Right renal pelvis (tissue), 4 donors: ENCODE measurements around the gene LTBR. TPM values are rescaled to one million over a fixed set of nuclear protein-coding genes. Genes with fewer than 3 reads are reported as not detected.

Experiments used
- DNase-seq, 4 donors: peaks; one replicate each; pipeline ENCODE4 v3.0.0-alpha.2; 2013; ENCODE audit warnings: low read depth in 4 of 4, low spot score in 3 of 4, missing footprints in 1 of 4
- polyA plus RNA-seq, 4 donors: library from polyadenylated mRNA; unstranded; fragments of 120-200 nt; gene quantifications; one replicate each; pipeline ENCODE4 v1.2.1, GENCODE V29; 2013; ENCODE audit not compliant: insufficient read length in 4 of 4

LTBR gene
- polyA plus RNA-seq, 4 donors = 60.4 to 64.9 (median 61.6) TPM

DNA sequence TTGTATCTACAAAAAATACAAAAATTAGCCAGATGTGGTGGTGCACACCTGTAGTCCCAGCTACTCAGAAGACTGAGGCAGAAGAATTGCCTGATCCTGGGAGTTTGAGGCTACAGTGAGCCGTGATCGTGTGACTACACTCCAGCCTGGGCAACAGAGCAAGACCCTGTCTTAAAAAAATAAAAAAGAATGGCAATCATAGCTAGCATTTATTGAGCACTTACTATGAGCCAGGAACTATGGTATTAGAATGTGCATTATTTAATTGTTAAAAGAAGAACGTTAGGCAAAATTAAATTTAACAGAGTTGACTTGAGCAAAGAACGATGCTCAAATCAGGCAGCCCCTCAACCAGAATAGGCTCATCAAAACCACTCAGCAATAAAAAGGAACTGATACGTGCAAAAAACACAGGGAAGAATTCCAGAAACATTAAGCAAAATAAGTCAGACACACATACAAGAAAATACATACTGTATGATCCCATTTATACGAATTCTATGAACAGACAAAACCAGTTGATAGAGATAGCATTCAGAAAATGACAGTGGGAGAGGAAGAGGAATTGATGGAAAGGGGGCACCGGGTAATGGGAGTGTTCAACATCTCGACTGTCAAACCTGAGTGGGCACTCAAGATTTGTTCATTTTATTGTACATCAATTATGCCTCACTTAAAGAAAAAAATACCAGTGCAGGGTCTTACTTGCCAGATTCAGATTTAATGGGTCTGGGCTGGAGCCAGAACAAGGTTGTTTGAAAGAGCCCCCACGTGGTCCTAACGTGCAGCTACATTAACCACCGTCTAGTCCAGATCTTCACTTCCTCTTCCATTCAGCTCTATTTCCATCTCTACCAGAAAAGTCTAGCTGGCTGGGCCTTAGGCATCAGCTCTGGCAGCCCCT lies 16.6 kb upstream of the LTBR start:
- no peak for DNase-seq

- DNase-seq = no peak
Observed at GRCh38 chr12:6367969-6368892, 15.7 kb upstream of the LTBR start.

DNA sequence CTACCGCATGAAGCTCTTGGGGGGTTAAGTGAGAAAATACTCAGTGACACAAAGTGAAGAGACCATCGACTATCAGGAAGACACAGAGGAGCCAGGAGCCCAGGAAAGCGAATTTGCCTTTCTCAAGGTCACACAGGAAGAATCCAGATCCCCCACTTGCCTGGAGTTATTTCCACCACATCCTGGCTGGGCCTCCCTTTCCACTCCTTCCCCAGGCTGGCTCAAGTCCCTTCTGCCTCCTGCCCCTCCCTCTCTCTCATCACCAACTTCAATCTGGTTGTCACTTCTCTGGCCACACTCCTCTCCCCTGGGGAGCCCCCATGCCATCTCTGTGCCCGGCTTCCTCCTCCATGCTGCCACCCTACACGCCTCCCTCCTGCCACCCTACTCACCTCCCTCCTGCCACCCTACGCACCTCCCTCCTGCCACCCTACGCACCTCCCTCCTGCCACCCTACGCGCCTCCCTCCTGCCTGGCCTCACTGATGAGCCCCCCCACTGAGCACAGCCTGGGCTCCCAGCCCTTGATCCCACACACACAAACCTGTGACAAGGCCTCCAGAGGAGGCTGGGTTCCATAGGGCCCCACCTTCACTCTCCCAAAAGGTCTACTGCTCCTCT lies 14.9 kb upstream of the LTBR start:
- DNase-seq = no peak

- no peak for DNase-seq
Observed at GRCh38 chr12:6369916-6370575, 13.9 kb upstream of the LTBR start.

DNA sequence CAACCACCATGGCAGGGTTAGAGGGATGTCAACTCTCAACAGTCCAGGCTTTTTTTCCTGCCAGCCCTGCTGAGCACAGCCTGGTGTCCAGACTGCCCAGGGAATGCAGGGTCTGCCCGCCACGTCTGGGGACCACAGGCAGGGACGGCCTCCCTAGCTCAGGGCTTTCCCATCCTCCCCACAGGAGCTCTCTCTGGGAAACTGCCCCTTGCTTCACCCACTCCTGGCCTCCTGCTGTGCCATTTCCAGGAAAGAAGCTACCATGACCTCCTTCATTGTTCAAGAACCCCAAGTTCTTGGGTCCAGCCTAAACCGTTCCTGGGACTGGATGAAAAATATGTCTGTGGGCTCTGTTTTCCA lies 13.4 kb upstream of the LTBR start:
- no peak for DNase-seq

DNA sequence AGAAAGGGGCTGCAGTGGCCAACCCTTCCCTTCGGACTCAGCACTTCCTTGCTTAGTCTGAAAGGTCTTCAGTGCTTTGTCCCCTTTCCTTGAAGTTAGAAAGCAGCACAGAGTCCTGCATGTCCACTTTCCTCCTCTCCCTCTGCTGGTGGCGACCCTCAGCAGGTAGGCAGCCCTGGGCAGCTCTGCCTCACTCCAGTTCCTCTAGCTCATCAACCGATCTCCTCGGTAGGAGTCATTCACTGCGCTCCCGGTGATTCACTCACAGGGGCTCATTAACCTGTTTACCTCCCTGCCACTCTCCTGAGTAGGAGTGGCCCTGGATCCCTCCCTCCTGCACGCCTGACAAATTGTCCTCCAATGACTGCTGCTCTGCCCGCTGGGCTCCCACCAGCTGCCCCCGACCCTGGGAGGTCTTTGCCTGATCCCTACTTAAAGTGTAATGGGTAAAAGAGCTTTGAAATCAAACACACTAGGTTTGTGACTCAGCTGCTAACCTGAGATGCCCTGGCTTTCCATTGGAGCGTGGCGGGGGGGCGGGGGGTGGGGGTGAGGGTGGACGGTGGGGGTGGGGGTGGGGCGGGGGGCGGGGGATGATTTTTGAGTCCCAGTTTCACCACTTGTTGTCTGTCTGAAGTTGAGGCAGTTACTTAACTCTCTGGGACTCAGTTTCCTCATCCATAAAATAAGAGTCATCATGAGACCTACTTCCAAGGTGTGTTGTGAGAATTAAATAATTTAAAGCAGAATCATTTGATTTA lies 12.8 kb upstream of the LTBR start:
- peak in 1 of 4 donors; percentile 61 for DNase-seq

DNA sequence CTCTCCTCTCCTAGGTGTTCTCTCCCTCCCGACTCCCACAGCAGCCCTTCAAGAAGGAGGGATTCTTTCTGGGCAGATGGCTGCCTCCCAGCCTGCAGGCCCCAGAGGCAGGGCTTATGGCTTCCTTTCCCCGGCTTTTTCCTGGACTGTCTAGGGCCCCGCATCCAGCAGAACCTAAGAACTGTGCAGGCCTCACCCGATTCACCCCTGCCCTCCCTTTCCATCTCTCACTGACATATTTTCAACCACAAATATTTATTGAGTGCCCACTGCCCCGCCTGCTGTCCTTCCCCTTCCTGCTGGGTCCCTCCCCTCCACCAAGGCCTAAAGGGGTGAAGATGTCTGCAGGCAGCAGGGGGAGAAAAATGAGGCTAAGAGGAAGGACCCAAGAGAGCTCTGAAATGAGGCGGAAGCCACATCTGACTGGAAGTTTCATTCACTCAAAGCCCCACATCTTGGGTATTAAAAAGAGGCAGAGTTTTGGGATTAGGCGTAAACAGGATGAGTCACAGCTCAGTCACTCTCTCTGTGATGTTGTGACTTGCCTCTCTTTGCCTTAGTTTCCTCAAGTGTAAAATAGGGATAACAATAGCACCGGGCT lies 11.5 kb upstream of the LTBR start:
- no peak for DNase-seq

DNA sequence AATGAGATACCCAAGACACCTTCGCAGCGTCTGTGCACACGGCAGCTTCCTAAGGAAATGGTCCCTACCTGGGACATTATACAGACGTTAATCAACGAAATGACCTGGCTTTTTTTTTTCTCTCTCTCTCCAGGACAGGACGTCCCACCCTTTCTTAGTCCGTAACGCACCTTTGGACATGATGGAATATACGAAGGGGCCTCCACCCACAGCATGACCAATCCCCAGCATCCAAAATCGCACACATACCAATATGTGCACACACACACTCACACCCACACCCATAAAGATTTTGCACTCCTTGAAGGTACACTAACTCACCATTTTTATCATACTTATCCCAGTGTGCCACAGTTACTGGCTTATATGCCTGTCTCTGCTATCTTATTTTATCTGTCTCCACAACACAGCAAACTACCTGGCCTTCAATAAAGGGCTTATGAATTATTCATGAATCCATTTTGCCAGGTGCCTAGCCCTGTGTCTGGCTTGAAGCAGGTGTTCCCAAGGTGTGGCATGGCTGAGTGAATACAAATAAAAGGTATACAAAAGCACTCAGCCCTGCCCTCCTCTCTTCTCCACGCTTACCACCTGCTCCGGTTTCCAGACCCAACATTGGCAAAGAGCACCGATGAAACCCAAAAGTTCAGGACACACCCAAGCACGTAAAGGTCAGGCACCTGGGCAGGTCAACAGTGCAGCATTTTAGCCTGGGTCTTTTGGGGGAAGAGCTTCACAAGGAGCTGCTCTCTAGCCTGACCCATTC lies 10.8 kb upstream of the LTBR start:
- no peak for DNase-seq

- no peak for DNase-seq
Observed at GRCh38 chr12:6374028-6374785, 9.8 kb upstream of the LTBR start.

DNA sequence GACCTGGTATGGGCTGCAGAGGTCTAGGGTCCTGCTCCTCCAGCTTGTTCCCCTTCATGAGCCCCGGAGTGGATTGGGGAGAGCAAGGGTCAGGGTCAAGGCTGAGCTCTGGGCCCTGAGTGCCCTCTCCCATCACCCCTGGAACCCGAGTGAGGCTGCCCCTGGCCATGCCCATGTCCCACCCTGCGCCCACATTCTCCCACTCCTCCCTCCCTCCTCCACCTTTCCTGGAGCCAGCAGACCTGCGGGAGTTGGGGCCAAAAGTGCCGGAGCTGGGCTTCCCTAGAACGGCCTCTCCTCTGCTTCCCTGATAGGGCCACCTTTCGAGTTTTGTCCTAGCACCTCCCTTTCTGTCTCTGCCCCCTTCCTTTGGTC lies 9.2 kb upstream of the LTBR start:
- DNase-seq = no peak

DNA sequence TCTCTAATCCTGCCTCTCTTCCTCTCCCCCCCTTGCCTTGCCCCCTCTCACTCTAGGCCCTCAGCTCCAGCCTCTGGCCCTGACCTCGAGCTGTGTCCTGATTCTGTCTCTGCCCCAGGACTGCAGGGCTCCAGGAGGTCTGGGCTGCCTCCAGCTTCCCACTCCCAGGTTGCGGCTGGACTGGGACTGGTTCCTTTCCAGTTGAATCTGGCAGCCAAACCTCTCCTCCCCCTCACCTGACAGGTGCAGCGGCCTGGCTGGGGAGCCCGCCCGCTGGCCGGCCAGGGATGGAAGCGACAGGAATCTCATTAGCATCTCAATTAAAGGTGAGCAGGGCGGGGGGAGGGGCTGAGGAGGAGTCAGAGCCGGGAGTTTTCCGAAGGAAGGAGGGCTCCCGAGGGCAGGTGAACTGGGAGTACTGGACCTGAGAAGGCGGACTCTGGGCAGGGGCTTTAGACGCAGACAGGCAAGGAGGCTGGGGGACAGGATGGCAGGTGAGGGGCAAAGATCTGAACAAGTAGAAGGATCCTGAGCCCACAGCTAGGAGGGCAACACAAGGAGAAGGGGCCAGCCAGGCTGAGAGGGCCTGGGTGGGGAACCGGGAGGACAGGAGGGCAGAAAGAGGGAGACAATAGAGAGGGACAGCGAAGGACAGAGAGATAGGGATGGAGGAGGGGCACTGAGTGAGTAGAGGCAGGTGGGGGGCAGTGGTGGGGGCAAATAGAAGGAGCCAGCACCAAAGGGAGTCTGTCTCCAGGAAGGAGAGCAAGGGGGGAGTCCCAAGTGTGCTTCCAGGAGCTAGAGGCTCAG lies 8.5 kb upstream of the LTBR start, which contains the start of gene SCNN1A:
TSS of gene SCNN1A (minus strand) at position 295 of the 810 bp plus-strand sequence. CDS start 780 bp downstream, outside the sequence.
- no peak for DNase-seq

- no peak for DNase-seq
Observed at GRCh38 chr12:6376079-6376869, 7.7 kb upstream of the LTBR start.

GRCh38 chr12:6376870-6377666 lies 6.9 kb upstream of the LTBR start:
- no peak for DNase-seq

DNA sequence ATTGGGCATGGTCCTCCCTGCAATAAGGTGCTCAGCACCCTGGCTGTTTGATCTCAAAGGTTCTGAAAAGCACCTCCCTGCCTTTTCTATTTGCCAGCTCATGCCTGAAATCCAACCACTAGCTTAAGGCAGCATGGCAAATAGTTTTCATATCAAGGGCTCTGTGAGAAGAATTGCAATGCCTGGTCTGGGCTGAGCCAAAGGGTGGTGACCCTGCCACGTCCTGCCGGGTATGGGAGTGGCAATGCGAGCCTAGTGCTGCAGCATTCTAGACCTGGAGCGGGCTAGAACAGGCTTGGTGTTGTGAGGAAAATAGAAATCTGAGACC lies 6.3 kb upstream of the LTBR start:
- DNase-seq = no peak

DNA sequence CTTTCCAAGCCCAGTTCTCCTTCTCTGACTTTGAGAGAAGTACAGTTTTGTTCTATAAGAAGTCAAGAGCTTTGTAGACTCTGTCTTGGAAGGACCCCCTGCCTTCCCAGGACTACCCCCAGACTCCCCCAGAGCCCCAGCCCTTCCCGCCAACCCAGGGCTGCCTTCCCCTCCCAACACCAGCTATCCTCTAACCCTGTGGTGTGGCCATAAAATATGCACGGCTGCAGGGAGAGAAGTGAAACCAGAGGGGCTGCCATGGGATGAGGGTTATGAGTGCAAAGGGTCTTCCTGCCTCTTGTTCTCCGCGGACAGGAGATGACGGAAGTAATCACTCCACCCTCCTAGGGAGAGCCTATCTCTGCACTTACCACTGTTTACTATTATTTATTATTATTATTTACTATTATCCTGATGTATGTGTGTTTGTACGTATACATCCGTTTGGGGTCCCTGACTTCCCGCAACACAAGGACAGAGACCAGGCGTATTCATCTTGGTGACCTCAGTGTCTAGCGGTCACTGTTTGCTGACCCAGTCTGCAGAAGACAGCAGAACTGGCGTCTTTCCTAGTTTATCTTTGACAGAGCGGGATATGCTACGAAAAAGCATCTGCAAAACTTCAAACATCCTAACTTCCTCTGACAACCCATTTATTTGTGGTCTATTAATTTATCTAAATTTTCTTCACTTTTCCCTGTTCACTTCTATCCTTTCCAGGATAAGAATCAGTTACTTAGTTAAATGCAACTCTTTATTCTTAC lies 5.1 kb upstream of the LTBR start:
- DNase-seq = no peak
